Vagina (tissue), 2 donors: ENCODE data around the gene UMODL1.

Experiments
- CTCF ChIP-seq, 3 experiments: fragments of 450-650 bp in 2 of 3; fragments of 200-600 bp in 1 of 3; sonication (generic) in 1 of 3; IDR thresholded peaks; one replicate each; pipeline ENCODE4 v1.5.1; 2017 to 2019; ENCODE audit warnings: antibody characterized with exemption in 3 of 3, mild to moderate bottlenecking in 2 of 3, moderate library complexity in 2 of 3
- POLR2A ChIP-seq, 2 donors: fragments of 450-650 bp; IDR thresholded peaks; one replicate each; pipeline ENCODE4 v1.6.1; 2017; ENCODE audit warnings: antibody characterized with exemption in 2 of 2, mild to moderate bottlenecking in 2 of 2, moderate library complexity in 2 of 2
- POLR2AphosphoS5 ChIP-seq, 2 donors: sonication (generic); formaldehyde crosslinking; IDR thresholded peaks; one replicate each; pipeline ENCODE4 v1.9.0; 2017; ENCODE audit warnings: antibody characterized with exemption in 2 of 2, mild to moderate bottlenecking in 2 of 2, low read depth in 1 of 2; ENCODE audit not compliant: insufficient read depth in 1 of 2

DNA sequence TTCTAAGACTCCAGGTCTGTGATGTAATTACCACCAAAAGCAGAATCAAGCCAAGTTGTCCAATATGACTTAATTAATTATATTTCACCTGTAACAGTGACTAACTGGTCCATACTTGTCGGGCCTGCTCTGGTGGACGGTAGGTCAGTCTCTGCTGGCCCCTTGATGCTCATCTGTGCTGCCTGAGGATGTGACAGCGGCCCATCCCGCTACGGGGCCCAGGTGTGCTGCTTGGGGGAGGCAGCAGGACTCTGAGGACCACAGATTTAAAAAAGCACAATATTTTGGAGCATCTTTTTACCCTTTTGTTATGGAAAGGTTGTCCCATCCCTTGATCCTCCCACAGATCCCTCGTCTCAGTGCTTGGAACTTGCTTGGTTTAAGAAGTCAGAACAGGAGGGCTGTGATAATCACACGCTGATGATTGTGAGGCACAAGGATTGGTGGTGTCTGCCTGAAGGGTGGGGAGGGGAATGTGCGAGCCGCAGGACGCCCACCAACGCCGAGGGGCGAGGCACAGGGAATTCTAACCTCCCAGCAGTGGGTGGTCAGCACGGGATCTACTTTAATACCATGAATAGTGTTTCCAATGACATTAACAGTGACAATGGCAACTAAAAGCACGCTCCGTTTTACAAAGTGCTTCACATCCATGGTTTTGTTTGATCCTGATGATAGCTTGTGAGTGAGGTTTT lies 27.8 kb upstream of the UMODL1 start:
- TF ChIP-seq CTCF (IDR thresholded peaks at IDR 0.05) = no peak
- TF ChIP-seq POLR2A (IDR thresholded peaks at IDR 0.05) = no peak
- TF ChIP-seq POLR2AphosphoS5 (IDR thresholded peaks at IDR 0.05; ENCODE audit: insufficient read depth in 1 of 2, low read depth in 1 of 2) = no peak
